PC-3 (cell line): Measurements from ENCODE around the gene GJE1. TPM values are rescaled to one million over a fixed set of nuclear protein-coding genes. Genes with fewer than 3 reads are reported as not detected.
A peak's percentile ranks its signal among the peaks of the same experiment; 100 is the strongest.
"Not testable (repeated sequence)": the region's sequence is repeated elsewhere in the genome, so short reads cannot be mapped to it uniquely, and the experiment has no call there.

ENCODE experiments used
- ATAC-seq: fragments of 200-7000 bp; cut with Tn5 transposase; 2 replicates; pipeline ENCODE4 v1.9.1; 2020; ENCODE audit warnings: mild to moderate bottlenecking, moderate library complexity
- BruUV-seq: library from RNA; stranded (reverse); fragments of 400-500 nt; replicated peaks from 2 replicates; lab custom pipeline; 2021; lab: Mats Ljungman, UMichigan
- CTCF ChIA-PET: fragments of 300-600 bp; sonication (Branson Sonifier 250); formaldehyde crosslinking; loops from one replicate; lab custom pipeline; 2022; ENCODE audit warnings: antibody characterized with exemption; lab: Charles Lee
- POLR2A ChIA-PET: fragments of 300-600 bp; sonication (Branson Sonifier 250); formaldehyde crosslinking; loops from one replicate; lab custom pipeline; 2022; ENCODE audit warnings: antibody characterized with exemption; ENCODE audit not compliant: unreplicated experiment; lab: Charles Lee
- DNase-seq: peaks from one replicate; pipeline ENCODE4 v3.0.0-alpha.2; 2015
- H2AFZ ChIP-seq: fragments of 300-600 bp; sonication (generic); 2 replicates; pipeline ENCODE4 v1.6.0; 2016; ENCODE audit warnings: antibody characterized with exemption, low read length
- H3F3A ChIP-seq: fragments of 300-600 bp; sonication (generic); one replicate; pipeline ENCODE4 v1.6.0; 2017; ENCODE audit warnings: antibody characterized with exemption, low read length, control low read depth, mild to moderate bottlenecking; ENCODE audit not compliant: unreplicated experiment
- H3K27ac ChIP-seq: fragments of 300-600 bp; sonication (generic); 2 replicates; pipeline ENCODE4 v1.5.1; 2016; ENCODE audit warnings: mild to moderate bottlenecking, low read length
- H3K27me3 ChIP-seq: fragments of 300-600 bp; sonication (generic); 2 replicates; pipeline ENCODE4 v1.6.1; 2016; ENCODE audit warnings: low read length, mixed read lengths
- H3K36me3 ChIP-seq: fragments of 300-600 bp; sonication (generic); 2 replicates; pipeline ENCODE4 v1.6.1; 2016; ENCODE audit warnings: low read depth, mixed run types, low read length, mixed read lengths
- H3K4me1 ChIP-seq: fragments of 300-600 bp; sonication (generic); 2 replicates; pipeline ENCODE4 v1.5.1; 2016; ENCODE audit warnings: low read length; ENCODE audit not compliant: insufficient read depth
- H3K4me2 ChIP-seq: fragments of 300-600 bp; sonication (generic); 2 replicates; pipeline ENCODE4 v1.6.0; 2016; ENCODE audit warnings: low read length
- H3K4me3 ChIP-seq: fragments of 300-600 bp; sonication (generic); 2 replicates; pipeline ENCODE4 v1.5.1; 2016; ENCODE audit warnings: mild to moderate bottlenecking, low read length, mixed read lengths
- H3K79me2 ChIP-seq: fragments of 300-600 bp; sonication (generic); 2 replicates; pipeline ENCODE4 v1.6.1; 2017; ENCODE audit warnings: low read length, mixed read lengths
- H3K9ac ChIP-seq: fragments of 300-600 bp; sonication (generic); 2 replicates; pipeline ENCODE4 v1.6.0; 2016; ENCODE audit warnings: mild to moderate bottlenecking, low read length
- H3K9me2 ChIP-seq: fragments of 300-600 bp; sonication (generic); replicated peaks from 2 replicates; pipeline ENCODE4 v1.6.1; 2016; ENCODE audit warnings: mixed run types, low read length, mixed read lengths
- H3K9me3 ChIP-seq: fragments of 300-600 bp; sonication (generic); 2 replicates; pipeline ENCODE4 v1.6.1; 2016; ENCODE audit warnings: low read length, mixed read lengths
- H4K20me1 ChIP-seq: fragments of 300-600 bp; sonication (generic); 2 replicates; pipeline ENCODE4 v1.6.1; 2016; ENCODE audit warnings: low read length, mixed read lengths
- CTCF ChIP-seq: fragments of 300-600 bp; sonication (generic); conservative IDR thresholded peaks from 2 replicates; pipeline ENCODE4 v1.5.1; 2017; ENCODE audit warnings: antibody characterized with exemption, low read depth, mild to moderate bottlenecking, low read length
- EZH2 ChIP-seq: fragments of 300-600 bp; sonication (generic); IDR thresholded peaks from one replicate; pipeline ENCODE4 v1.6.1; 2017; ENCODE audit warnings: antibody characterized with exemption, mild to moderate bottlenecking, low read length; ENCODE audit not compliant: unreplicated experiment
- EZH2phosphoT487 ChIP-seq: fragments of 300-600 bp; sonication (generic); IDR thresholded peaks from 2 replicates; pipeline ENCODE4 v1.6.1; 2018; ENCODE audit warnings: mild to moderate bottlenecking, antibody characterized with exemption, low read length, borderline replicate concordance
- intact Hi-C: fragments of 100-400 bp; cut with micrococcal nuclease; formaldehyde crosslinking; loops from 2 replicates; pipeline ENCODE4 v1.9.0; 2023
- total RNA-seq: library from RNA; depleted of rRNA; stranded (reverse); fragments of >200 nt; gene quantifications from 2 replicates; pipeline ENCODE4 v1.2.3, GENCODE V29; 2014

GJE1 gene
- total RNA-seq, 1 experiment from 2014 or later, result not detected

GRCh38 chr6:142155895-142156757, 23.4 kb downstream of the GJE1 start:
- intact Hi-C loops, result loop anchor here (1.0 to 10.0 kb wide), 3 partner anchors 51 to 319 kb away; no protein-coding TSS in a partner anchor
- Histone ChIP-seq H3K9me3 (no peaks in the 10 kb centered on the region), H4K20me1 (peaks cover 8% of the 10 kb centered on the region; the same call in 1 of the 2 replicates), H3K27me3 (no peaks in the 10 kb centered on the region), H3K36me3 (no peaks in the 10 kb centered on the region), H3K9me2 (no peaks in the 10 kb centered on the region), H3F3A (peaks cover 4% of the 10 kb centered on the region), H3K27ac (no peak overlapping the region), H3K79me2 (peaks cover 95% of the 10 kb centered on the region), H2AFZ (no peak overlapping the region), H3K4me3 (no peak overlapping the region), H3K4me1 (peaks cover 26% of the 10 kb centered on the region), H3K9ac (no peak overlapping the region), H3K4me2 (peak overlapping the region; percentile 51; the same call in 1 of the 2 replicates)
- ChIA-PET CTCF (interaction anchor here (0.6 to 1.0 kb wide), 4 partner anchors 8 to 550 kb away, joined by 3 to 4 read pairs (median 3); no protein-coding TSS in a partner anchor), POLR2A (interaction anchor here (0.6 kb wide), 1 partner anchor 257 kb away, joined by 5 read pairs; no protein-coding TSS in a partner anchor)
- ATAC-seq, result peak; percentile 46
- peak; percentile 64 for DNase-seq
- no peak for TF ChIP-seq EZH2
- TF ChIP-seq CTCF, result peak; percentile 62
- no peak for TF ChIP-seq EZH2phosphoT487
- BruUV-seq, result no TSS peak

- H3F3A ChIP-seq, H4K20me1 ChIP-seq, ATAC-seq, H3K36me3 ChIP-seq, H3K4me3 ChIP-seq, DNase-seq, H3K4me2 ChIP-seq, H3K9me2 ChIP-seq, H2AFZ ChIP-seq, H3K9ac ChIP-seq, H3K27ac ChIP-seq, BruUV-seq, H3K9me3 ChIP-seq, H3K27me3 ChIP-seq: not testable (repeated sequence)
- intact Hi-C loops, result loop anchor here (1.0 to 10.0 kb wide), 3 partner anchors 51 to 318 kb away; no protein-coding TSS in a partner anchor
- POLR2A ChIA-PET, result interaction anchor here (0.6 kb wide), 1 partner anchor 256 kb away, joined by 5 read pairs; no protein-coding TSS in a partner anchor
- CTCF ChIA-PET, result interaction anchor here (0.6 to 0.7 kb wide), 3 partner anchors 8 to 216 kb away, joined by 3 to 4 read pairs (median 3); no protein-coding TSS in a partner anchor
- H3K79me2 ChIP-seq, result peaks cover 95% of the 10 kb centered on the region
- H3K4me1 ChIP-seq, result peaks cover 32% of the 10 kb centered on the region
These were observed 24.0 kb downstream of the GJE1 start for GRCh38 chr6:142156758-142157068.

GRCh38 chr6:142162780-142163179, 30.1 kb downstream of the GJE1 start:
- Histone ChIP-seq H3K27ac (no peak overlapping the region), H3K79me2 (peaks cover 75% of the 10 kb centered on the region), H4K20me1 (0 out of 2 replicates have a peak, but pooled peaks cover 4% of the 10 kb centered on the region), H3K4me3 (no peak overlapping the region), H3K27me3 (no peaks in the 10 kb centered on the region), H3K9me2 (no peaks in the 10 kb centered on the region), H3K9me3 (no peaks in the 10 kb centered on the region), H3K4me1 (peaks cover 16% of the 10 kb centered on the region; the same call in 1 of the 2 replicates), H3K4me2 (no peak overlapping the region), H3K36me3 (peaks cover 4% of the 10 kb centered on the region; the same call in 1 of the 2 replicates), H2AFZ (no peak overlapping the region), H3K9ac (no peak overlapping the region), H3F3A (peaks cover 3% of the 10 kb centered on the region)
- CTCF ChIA-PET, result no interaction called here
- intact Hi-C loops, result loop anchor here (5.0 kb wide), 1 partner anchor 140 kb away; the partner anchor contains the start of gene ADGRG6
- TF ChIP-seq EZH2phosphoT487 (no peak), EZH2 (no peak), CTCF (no peak)
- BruUV-seq, result no TSS peak
- no peak for ATAC-seq
- no peak for DNase-seq
- POLR2A ChIA-PET, result no interaction called here
